ENCODE measurements around the gene SEC14L5.

- TF ChIP-seq EZH2phosphoT487 (IDR thresholded peaks at IDR 0.05; ENCODE audit: unreplicated experiment) (no peak), CTCF (conservative IDR thresholded peaks at IDR 0.05; ENCODE audit: low read depth in 2 of 2) (no peak), EZH2 (IDR thresholded peaks at IDR 0.05; ENCODE audit: low read depth, unreplicated experiment) (no peak)
Measured at GRCh38 chr16:4991754-4992153, 33.6 kb downstream of the SEC14L5 start.
